Heart right ventricle (tissue), 16 donors: ENCODE results near the gene CHTOP. TPM values are rescaled to one million over a fixed set of nuclear protein-coding genes. Genes with fewer than 3 reads are reported as not detected.
A peak's percentile ranks its signal among the peaks of the same experiment; 100 is the strongest.

Experiments
- ATAC-seq, 8 donors: fragments of 200-7000 bp; cut with Tn5 transposase; one replicate each; pipeline ENCODE4 v1.9.1; 2020; ENCODE audit warnings: mild to moderate bottlenecking in 8 of 8, moderate library complexity in 8 of 8, moderate number of reproducible peaks in 1 of 8
- DNase-seq, 2 donors: peaks; one replicate each; pipeline ENCODE4 v3.0.0-alpha.2; 2020
- H3K27ac ChIP-seq, 10 donors: fragments of 200-600 bp; sonication (generic) in 2 of 10; one replicate each; pipeline versions ENCODE4 v1.5.0 to v1.8.0; 2020 to 2022; ENCODE audit warnings: mild to moderate bottlenecking in 3 of 10
- H3K27me3 ChIP-seq, 7 donors: fragments of 200-600 bp; one replicate each; pipeline ENCODE4 v1.8.0; 2021 to 2022; ENCODE audit warnings: mild to moderate bottlenecking in 2 of 7
- H3K36me3 ChIP-seq, 9 donors: fragments of 200-600 bp; sonication (generic) in 1 of 9; one replicate each; pipeline versions ENCODE4 v1.5.0 to v1.8.0; 2020 to 2022; ENCODE audit warnings: mild to moderate bottlenecking in 2 of 9
- H3K4me1 ChIP-seq, 9 donors: fragments of 200-600 bp; sonication (generic) in 1 of 9; one replicate each; pipeline versions ENCODE4 v1.5.0 to v1.8.0; 2020 to 2022; ENCODE audit warnings: mild to moderate bottlenecking in 4 of 9
- H3K4me3 ChIP-seq, 10 donors: fragments of 200-600 bp; sonication (generic) in 2 of 10; one replicate each; pipeline versions ENCODE4 v1.5.0 to v1.8.0; 2020 to 2022; ENCODE audit warnings: mild to moderate bottlenecking in 7 of 10, moderate library complexity in 2 of 10
- H3K9me3 ChIP-seq, 11 donors: fragments of 200-600 bp in 10 of 11; sonication (generic) in 2 of 11; one replicate each; pipeline versions ENCODE4 v1.5.0 to v1.8.0; 2013 to 2022; ENCODE audit warnings: mild to moderate bottlenecking in 2 of 11, control low read depth in 1 of 11, moderate library complexity in 1 of 11
- CTCF ChIP-seq, 9 donors: fragments of 200-600 bp; sonication (generic) in 2 of 9; IDR thresholded peaks; one replicate each; pipeline versions ENCODE4 v1.5.0 to v1.8.0; 2021 to 2022; ENCODE audit warnings: antibody characterized with exemption in 9 of 9, mild to moderate bottlenecking in 5 of 9, moderate library complexity in 1 of 9
- WGBS, 2 donors: extraction: QIAGEN DNeasy Blood & Tissue Kit; methylation state at CpG; one replicate each; pipeline ENCODE4 v1.1.7; 2013; ENCODE audit warnings: inconsistent platforms in 1 of 2; 5-methylcytosine and 5-hydroxymethylcytosine counted together
- intact Hi-C, 10 donors: fragments of 100-400 bp; cut with DNase I; formaldehyde crosslinking; loops; one replicate each; pipeline versions ENCODE4 v1.11.1 to v1.14.2; 2022
- polyA plus RNA-seq, 2 donors: library from polyadenylated mRNA; stranded (reverse); fragments of 200-250 nt; gene quantifications; one replicate each; pipeline ENCODE4 v1.2.3, GENCODE V29; 2013
- total RNA-seq, 10 donors: library from RNA; stranded (reverse); fragmentation: NEBNext Ultra II Directional in 3 of 10; extraction: Animal tissue kit (Norgen Biotek cat#: 25700) in 3 of 10; gene quantifications; one replicate each; pipeline versions ENCODE4 v1.2.1 to v1.2.4, GENCODE V29; 2021 to 2023
- donor health status: Arrhythmogenic right ventricular cardiomyopathy.
- donor health status: ischemic (EF 13 %, LVEDD 7.1; RV severe dilation, severe dysfunction).
- donor health status: healthy with polysubstance abuse.
- donor health status: DM: no; HTN: yes; CAD: no.
- donor health status: DM: no; HTN: no; CAD: no.
- donor health status: ischemic (EF 25% LVEDD 6.9; RV normal size, moderate dysfunction).
- donor health status: ischemic (EF 25% LVEDD 5.7; RV mildly dilated, moderate dysfunction).
- donor health status: healthy.
- donor health status: DM: yes; HTN: yes; CAD: no.
- donor health status: Ischemic cardiomyopathy.
- donor health status: ischemic (EF 35%, LVEDD 5.7; RV mildly dilated, moderate dysfunction).
- donor health status: nonischemic (EF 11% LVEDD 7.7; RV severe dilation, severe dysfunction).
- donor health status: DM: yes; HTN: yes; CAD: no.
- donor health status: PGD.
- donor health status: ischemic (EF 29% LVEDD 5.4; RV normal size, mild dysfunction).
- donor health status: nonischemic (EF 23%, LVEDD 6.1; RV moderate dilation, normal function).

CHTOP gene
- total and polyA plus RNA-seq, 12 donors, result 61.6 to 95.5 (median 77.7) TPM

- Histone ChIP-seq H3K27ac (peak overlapping the region in 6 of 10 donors; percentile 8 to 70 (median 54)), H3K27me3 (no peaks in the 10 kb centered on the region), H3K36me3 (peaks cover 0 to 8% (median 0%) of the 10 kb centered on the region in 9 donors), H3K9me3 (no peaks in the 10 kb centered on the region), H3K4me3 (no peak overlapping the region), H3K4me1 (peaks cover 0 to 19% (median 3%) of the 10 kb centered on the region in 9 donors)
- peak in 7 of 8 donors; percentile 49 to 88 (median 81) for ATAC-seq
- DNase-seq, result no peak
- WGBS, 2 donors, result 68 to 74% methylated on average over 7 of the region's 7 CpGs
- intact Hi-C loops, result no loop called here
- TF ChIP-seq CTCF (IDR thresholded peaks at IDR 0.05), result no peak
These were observed 35.3 kb upstream of the CHTOP start for GRCh38 chr1:153598309-153599172.

DNA sequence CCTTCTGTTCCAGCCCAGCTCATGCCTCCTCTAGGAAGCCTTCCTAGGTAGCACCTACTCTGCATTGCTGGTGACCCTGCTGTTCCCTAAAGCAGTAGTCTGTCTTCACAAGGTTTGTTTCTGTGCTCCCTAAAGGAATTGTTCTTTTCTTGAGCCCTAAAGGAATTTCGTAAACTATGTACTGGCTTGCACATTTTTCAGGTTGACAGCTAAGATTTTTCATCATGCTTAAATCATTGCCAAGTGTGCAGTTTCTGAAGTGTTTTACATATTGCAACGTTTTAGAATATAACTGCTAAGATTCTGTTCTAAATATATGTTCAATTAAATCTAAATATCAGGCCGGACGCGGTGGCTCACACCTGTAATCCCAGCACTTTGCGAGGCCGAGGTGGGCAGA is 34.0 kb upstream of the CHTOP start:
- no peaks in the 10 kb centered on the region for H3K9me3 ChIP-seq
- H3K27me3 ChIP-seq, result no peaks in the 10 kb centered on the region
- no peak for DNase-seq
- intact Hi-C loops, result no loop called here
- H3K4me3 ChIP-seq, result no peak overlapping the region
- no peak for ATAC-seq
- peaks cover 0 to 15% (median 0%) of the 10 kb centered on the region in 9 donors for H3K36me3 ChIP-seq
- WGBS, 2 donors, result 90 to 93% methylated on average over 7 of the region's 7 CpGs
- H3K27ac ChIP-seq, result no peak overlapping the region
- no peak for TF ChIP-seq CTCF (IDR thresholded peaks at IDR 0.05)
- peaks cover 0 to 19% (median 3%) of the 10 kb centered on the region in 9 donors for H3K4me1 ChIP-seq

GRCh38 chr1:153602749-153603148 is 31.1 kb upstream of the CHTOP start:
- Histone ChIP-seq H3K27me3 (no peaks in the 10 kb centered on the region), H3K27ac (no peak overlapping the region), H3K36me3 (peaks cover 0 to 43% (median 13%) of the 10 kb centered on the region in 9 donors), H3K4me1 (peaks cover 0 to 29% (median 3%) of the 10 kb centered on the region in 9 donors), H3K4me3 (no peak overlapping the region), H3K9me3 (no peaks in the 10 kb centered on the region)
- intact Hi-C loops, result no loop called here
- no peak for TF ChIP-seq CTCF (IDR thresholded peaks at IDR 0.05)
- DNase-seq (no peak), ATAC-seq (no peak)
- 92 to 94% methylated on average over 6 of the region's 6 CpGs for WGBS, 2 donors

GRCh38 chr1:153606194-153606593 is 27.7 kb upstream of the CHTOP start:
- H3K27me3 ChIP-seq, result no peaks in the 10 kb centered on the region
- H3K9me3 ChIP-seq, result no peaks in the 10 kb centered on the region
- peaks cover 10 to 46% (median 24%) of the 10 kb centered on the region in 9 donors for H3K4me1 ChIP-seq
- DNase-seq (no peak), ATAC-seq (no peak)
- no peak overlapping the region for H3K4me3 ChIP-seq
- WGBS, 2 donors, result 88 to 95% methylated on average over 10 to 11 of the region's 11 CpGs
- H3K36me3 ChIP-seq, result peaks cover 0 to 36% (median 14%) of the 10 kb centered on the region in 9 donors
- intact Hi-C loops, result loop anchor here in 1 of 10 donors (5.0 kb wide), 1 partner anchor 34 kb away; no protein-coding TSS in a partner anchor
- no peak for TF ChIP-seq CTCF (IDR thresholded peaks at IDR 0.05)
- H3K27ac ChIP-seq, result no peak overlapping the region
